H7 (cell line): ENCODE results near the gene SPTBN5. TPM values are rescaled to one million over a fixed set of nuclear protein-coding genes. Genes with fewer than 3 reads are reported as not detected.

ENCODE experiments used
- DNase-seq: peaks from one replicate; pipeline ENCODE4 v3.0.0; 2012
- H3K27me3 ChIP-seq: 2 replicates; pipeline ENCODE4 v1.6.0; 2011; ENCODE audit warnings: mild to moderate bottlenecking, low read length; ENCODE audit not compliant: control insufficient read depth, insufficient read depth
- H3K36me3 ChIP-seq: replicated peaks from 2 replicates; pipeline ENCODE4 v1.5.1; 2011; ENCODE audit warnings: low read length; ENCODE audit not compliant: control insufficient read depth, insufficient read depth
- H3K4me3 ChIP-seq: 2 replicates; pipeline ENCODE4 v1.5.1; 2011; ENCODE audit warnings: low read depth, mild to moderate bottlenecking, control low read depth, low read length, moderate library complexity; ENCODE audit not compliant: insufficient read depth
- total RNA-seq: library from RNA; depleted of rRNA; stranded (reverse); fragments of >200 nt; shearing (Covaris generic); gene quantifications from 2 replicates; pipeline ENCODE4 v1.2.3, GENCODE V29; 2014

The SPTBN5 gene
- total RNA-seq, 1 experiment from 2014 or later: 0.17 TPM

DNA sequence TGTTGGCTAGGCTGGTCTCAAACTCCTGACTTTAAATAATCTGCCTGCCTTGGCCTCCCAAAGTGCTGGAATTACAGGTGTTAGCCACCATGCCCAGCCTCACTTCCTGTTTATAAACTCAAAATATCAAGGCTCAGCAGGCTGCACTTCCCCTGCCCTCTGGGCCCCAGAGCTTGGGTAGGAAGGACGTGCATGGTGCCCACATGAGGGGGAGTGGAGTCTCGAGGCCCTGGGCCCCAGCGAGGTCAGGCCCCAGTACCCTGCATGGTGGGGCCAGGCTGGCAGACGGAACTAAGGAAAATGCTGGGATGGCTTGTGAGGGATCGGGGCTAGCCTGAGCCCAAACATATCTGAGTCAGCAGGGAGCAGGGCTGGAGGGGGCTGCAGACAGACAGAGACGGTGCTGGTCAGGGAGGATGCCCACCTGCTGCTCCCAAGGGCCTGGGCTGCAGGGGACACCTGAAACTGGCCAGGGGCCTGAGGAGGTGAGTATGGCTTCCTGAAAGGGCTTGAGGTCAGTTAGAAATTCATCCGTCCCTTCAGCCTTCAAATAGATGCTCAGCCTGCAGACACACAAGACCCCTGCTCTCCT lies 5.1 kb downstream of the SPTBN5 start:
- H3K36me3 ChIP-seq: no peaks in the 10 kb centered on the region
- no peak overlapping the region for H3K4me3 ChIP-seq
- DNase-seq: peak; percentile 59
- no peaks in the 10 kb centered on the region for H3K27me3 ChIP-seq

DNA sequence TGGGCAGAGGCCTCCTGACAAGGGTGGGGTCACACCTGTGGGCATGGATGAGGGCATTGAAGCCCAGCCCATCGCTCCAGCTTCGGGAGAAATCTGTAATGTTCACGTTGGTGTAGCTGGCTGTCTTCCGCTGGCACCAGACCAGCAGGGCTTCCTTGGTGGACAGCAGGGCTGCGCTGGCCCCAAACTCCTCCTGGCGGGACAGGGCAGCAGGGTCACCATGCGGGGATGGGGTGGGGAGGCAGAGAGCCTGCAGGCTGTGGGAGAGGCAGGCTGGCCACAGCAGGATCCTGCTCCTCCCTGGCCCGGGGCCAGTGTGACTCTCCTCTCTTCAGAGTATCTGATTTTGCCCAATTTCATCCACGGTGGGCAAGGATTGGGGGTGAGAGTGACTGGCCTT lies 6.0 kb downstream of the SPTBN5 start:
- H3K36me3 ChIP-seq: no peaks in the 10 kb centered on the region

DNA sequence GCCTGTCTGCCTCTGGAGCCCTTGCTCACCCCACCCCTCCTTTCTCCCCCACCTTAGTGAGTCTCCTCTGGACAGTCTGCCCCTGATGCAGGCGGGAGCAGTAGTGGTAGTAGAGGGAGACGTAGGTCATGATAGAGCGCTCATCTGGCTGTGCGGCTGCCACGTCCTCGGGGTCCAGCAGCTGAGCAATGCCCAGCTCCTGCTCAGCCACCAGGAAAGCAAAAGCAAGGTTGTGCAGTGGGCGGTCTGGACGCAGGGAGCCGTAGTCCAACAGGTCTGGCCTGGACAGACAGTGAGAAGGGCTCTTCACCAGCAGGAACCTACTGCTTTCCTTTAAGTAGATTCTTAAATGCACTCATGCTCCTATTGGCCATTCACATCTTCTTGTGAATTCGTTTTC lies 6.7 kb downstream of the SPTBN5 start:
- no peak for DNase-seq
- H3K4me3 ChIP-seq: no peak overlapping the region

More for the DNA sequence above, 6.0 kb downstream of the SPTBN5 start:
- peak; percentile 45 for DNase-seq
- Histone ChIP-seq H3K4me3 (no peak overlapping the region), H3K27me3 (peaks cover 3% of the 10 kb centered on the region; the same call in 1 of the 2 replicates)

GRCh38 chr15:41886741-41887140 lies 7.1 kb downstream of the SPTBN5 start:
- no peak overlapping the region for H3K4me3 ChIP-seq
- no peaks in the 10 kb centered on the region for H3K36me3 ChIP-seq

More for the DNA sequence above, 6.7 kb downstream of the SPTBN5 start:
- H3K27me3 ChIP-seq: peaks cover 9% of the 10 kb centered on the region; the same call in 1 of the 2 replicates
- H3K36me3 ChIP-seq: no peaks in the 10 kb centered on the region

GRCh38 chr15:41885841-41886240 lies 8.0 kb downstream of the SPTBN5 start:
- DNase-seq: no peak
- H3K4me3 ChIP-seq: no peak overlapping the region
- peaks cover 17% of the 10 kb centered on the region; the same call in 1 of the 2 replicates for H3K27me3 ChIP-seq
- no peaks in the 10 kb centered on the region for H3K36me3 ChIP-seq

More at GRCh38 chr15:41886741-41887140, 7.1 kb downstream of the SPTBN5 start:
- DNase-seq: no peak
- H3K27me3 ChIP-seq: peaks cover 9% of the 10 kb centered on the region; the same call in 1 of the 2 replicates

GRCh38 chr15:41885321-41885720 lies 8.5 kb downstream of the SPTBN5 start:
- Histone ChIP-seq H3K27me3 (peaks cover 19% of the 10 kb centered on the region; the same call in 1 of the 2 replicates), H3K4me3 (no peak overlapping the region), H3K36me3 (no peaks in the 10 kb centered on the region)
- no peak for DNase-seq

DNA sequence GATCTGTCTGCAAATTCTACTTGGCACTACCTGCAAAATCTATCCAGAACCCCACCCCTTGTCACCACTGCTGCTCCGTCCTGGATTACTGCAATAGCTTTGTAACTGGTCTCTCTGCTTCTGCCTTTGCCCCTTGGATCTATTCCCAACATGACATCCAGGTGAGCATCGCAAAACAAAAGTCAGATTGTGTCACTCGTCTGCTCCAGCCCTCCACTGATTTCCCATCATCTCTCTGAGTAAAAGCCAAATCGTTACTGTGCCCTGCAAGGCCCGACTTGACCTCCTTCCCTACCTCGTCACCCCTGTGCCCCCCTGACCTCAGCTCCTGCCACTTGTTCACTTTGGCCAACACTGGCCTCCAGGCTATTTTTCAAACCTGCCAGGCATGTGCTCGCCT lies 9.4 kb downstream of the SPTBN5 start:
- no peak for DNase-seq
- no peaks in the 10 kb centered on the region for H3K36me3 ChIP-seq
- H3K27me3 ChIP-seq: peaks cover 19% of the 10 kb centered on the region; the same call in 1 of the 2 replicates

DNA sequence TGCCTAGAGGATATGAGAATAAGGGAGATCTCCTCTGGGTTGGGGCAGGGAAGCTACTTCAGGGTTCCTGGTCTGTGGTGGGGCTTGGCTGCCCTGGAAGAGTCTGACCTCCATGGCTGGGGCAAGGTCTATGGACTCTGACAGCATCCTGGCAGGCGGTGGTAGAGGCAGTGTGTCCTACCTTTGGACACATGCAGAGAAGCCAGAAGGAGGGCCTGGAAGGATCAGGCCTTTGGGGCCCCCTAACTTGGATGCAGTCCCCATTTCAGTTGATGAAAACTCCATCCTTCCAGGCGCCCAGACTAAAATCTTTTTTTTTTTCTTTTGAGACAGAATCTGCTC lies 10.4 kb downstream of the SPTBN5 start:
- DNase-seq: no peak
- Histone ChIP-seq H3K4me3 (no peak overlapping the region), H3K36me3 (no peaks in the 10 kb centered on the region), H3K27me3 (peaks cover 19% of the 10 kb centered on the region; the same call in 1 of the 2 replicates)

More for the DNA sequence above, 9.4 kb downstream of the SPTBN5 start:
- H3K4me3 ChIP-seq: no peak overlapping the region

- Histone ChIP-seq H3K36me3 (no peaks in the 10 kb centered on the region), H3K4me3 (peak overlapping the region; percentile 37; the same call in 1 of the 2 replicates), H3K27me3 (peaks cover 19% of the 10 kb centered on the region; the same call in 1 of the 2 replicates)
- DNase-seq: no peak
These were observed 11.0 kb downstream of the SPTBN5 start for GRCh38 chr15:41882689-41883483.

DNA sequence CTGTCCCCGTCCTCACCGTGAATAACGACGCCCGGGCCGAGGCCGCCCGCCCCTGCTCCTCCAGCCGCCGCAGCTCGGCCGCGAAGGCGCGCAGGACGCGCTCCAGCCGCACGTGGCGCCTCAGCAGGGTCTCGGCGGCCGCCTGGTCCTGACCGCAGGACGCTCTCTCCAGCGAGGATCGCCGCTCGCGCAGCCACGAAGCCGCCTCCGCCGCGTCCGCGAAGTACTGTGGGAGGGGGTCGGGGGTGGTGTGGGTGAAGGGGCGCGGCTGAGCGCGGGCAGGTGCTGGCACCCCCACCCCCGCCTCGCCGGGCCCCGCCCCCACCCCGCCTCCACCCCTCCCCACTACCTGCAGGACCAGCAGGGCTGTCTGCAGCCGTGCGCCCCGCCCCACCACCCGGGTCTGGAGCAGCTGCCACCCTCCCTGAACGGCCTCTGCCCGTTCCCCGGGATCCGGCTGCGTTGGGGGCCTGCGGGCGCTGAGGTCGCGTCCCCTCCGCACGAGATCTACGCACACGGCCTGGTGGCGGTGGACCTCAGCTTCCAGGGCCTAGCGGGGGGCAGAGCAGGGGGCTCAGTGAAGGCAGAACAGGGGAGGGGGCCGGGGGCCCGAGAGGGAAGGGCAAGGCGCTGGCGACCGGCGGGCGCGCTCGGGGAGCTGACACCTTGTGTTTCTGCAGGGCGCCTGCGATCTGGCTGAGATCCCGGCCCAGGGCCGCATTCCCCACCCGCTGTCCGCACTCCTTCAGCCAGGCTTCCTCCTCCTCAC lies 11.7 kb downstream of the SPTBN5 start:
- H3K4me3 ChIP-seq: peak overlapping the region; percentile 37; the same call in 1 of the 2 replicates
- no peaks in the 10 kb centered on the region for H3K36me3 ChIP-seq
- H3K27me3 ChIP-seq: peaks cover 19% of the 10 kb centered on the region; the same call in 1 of the 2 replicates
- peak; percentile 94 for DNase-seq

DNA sequence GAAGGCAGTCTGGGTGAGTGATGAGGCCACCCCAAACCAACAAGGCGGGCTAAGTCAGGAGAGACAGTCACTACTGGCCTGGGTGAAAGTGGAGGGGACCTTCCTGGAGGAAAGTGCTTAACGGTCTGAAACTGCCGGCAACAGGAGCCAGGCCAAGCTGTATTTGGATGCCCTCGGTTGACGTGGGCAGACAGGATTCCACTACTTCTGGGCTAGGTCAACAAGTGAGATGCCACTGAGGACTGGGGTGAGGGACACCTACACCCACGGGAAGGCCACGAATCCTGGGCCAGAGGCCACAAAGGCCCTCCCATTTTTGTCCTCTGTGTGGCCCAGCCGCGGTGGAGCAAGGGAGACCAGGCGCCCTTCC lies 12.3 kb downstream of the SPTBN5 start:
- Histone ChIP-seq H3K36me3 (no peaks in the 10 kb centered on the region), H3K27me3 (peaks cover 19% of the 10 kb centered on the region; the same call in 1 of the 2 replicates), H3K4me3 (peak overlapping the region; percentile 28; the same call in 1 of the 2 replicates)
- DNase-seq: no peak

GRCh38 chr15:41881086-41881485 lies 12.8 kb downstream of the SPTBN5 start:
- H3K36me3 ChIP-seq: no peaks in the 10 kb centered on the region
- H3K4me3 ChIP-seq: no peak overlapping the region
- H3K27me3 ChIP-seq: peaks cover 19% of the 10 kb centered on the region; the same call in 1 of the 2 replicates
- no peak for DNase-seq

GRCh38 chr15:41880156-41880877 lies 13.5 kb downstream of the SPTBN5 start:
- H3K36me3 ChIP-seq: no peaks in the 10 kb centered on the region
- peaks cover 19% of the 10 kb centered on the region; the same call in 1 of the 2 replicates for H3K27me3 ChIP-seq
- no peak overlapping the region for H3K4me3 ChIP-seq
- no peak for DNase-seq

DNA sequence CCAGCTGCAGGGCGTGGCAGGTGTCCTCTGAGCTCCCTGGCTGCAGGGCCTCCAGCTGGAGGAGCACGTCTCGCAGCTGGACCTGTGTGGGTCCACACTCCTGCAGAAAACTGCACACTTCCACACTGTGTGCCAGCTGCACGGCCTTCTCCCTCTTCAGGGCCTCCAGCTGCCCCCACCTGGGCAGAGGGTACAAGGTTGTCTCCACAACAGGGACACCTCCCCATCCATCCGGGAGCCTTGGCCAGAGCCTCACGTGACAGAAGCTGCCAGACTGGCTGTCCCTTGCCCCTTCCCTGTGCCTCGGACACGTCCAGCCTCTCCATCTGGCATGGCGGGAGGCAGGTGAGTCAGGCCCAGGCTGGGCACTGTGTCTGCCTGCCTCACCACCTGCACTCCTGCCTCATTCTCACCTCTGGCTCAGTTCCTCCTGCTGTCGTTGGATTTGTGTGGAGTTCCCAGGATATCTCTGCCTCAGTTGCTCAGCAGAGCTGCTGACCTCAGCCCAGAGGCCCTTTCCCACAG lies 14.5 kb downstream of the SPTBN5 start:
- peaks cover 19% of the 10 kb centered on the region; the same call in 1 of the 2 replicates for H3K27me3 ChIP-seq
- H3K36me3 ChIP-seq: no peaks in the 10 kb centered on the region

More for the DNA sequence above, 14.5 kb downstream of the SPTBN5 start:
- DNase-seq: no peak
- H3K4me3 ChIP-seq: no peak overlapping the region
